RWPE1 (cell line): ENCODE measurements around the gene NEURL2.
A peak's percentile ranks its signal among the peaks of the same experiment; 100 is the strongest.

Experiments used
- CTCF ChIA-PET: fragments of 350-600 bp; sonication (Branson Sonifier 250); formaldehyde crosslinking; extraction: SDS; loops from one replicate; lab custom pipeline; 2021; lab: Yijun Ruan, JAX
- POLR2A ChIA-PET: fragments of 400-600 bp; formaldehyde crosslinking; extraction: SDS; loops from one replicate; lab custom pipeline; 2020; ENCODE audit warnings: antibody characterized with exemption; ENCODE audit not compliant: low non-redundant PET; lab: Yijun Ruan, JAX
- DNase-seq: peaks from one replicate; pipeline ENCODE4 v3.0.0; 2012; ENCODE audit warnings: low spot score
- H3K27ac ChIP-seq: fragments of 450-650 bp; 2 replicates; pipeline ENCODE4 v1.5.1; 2017
- CTCF ChIP-seq: fragments of 450-650 bp; conservative IDR thresholded peaks from 2 replicates; pipeline ENCODE4 v1.5.1; 2017; ENCODE audit warnings: low read depth, mild to moderate bottlenecking

Gene NEURL2

DNA sequence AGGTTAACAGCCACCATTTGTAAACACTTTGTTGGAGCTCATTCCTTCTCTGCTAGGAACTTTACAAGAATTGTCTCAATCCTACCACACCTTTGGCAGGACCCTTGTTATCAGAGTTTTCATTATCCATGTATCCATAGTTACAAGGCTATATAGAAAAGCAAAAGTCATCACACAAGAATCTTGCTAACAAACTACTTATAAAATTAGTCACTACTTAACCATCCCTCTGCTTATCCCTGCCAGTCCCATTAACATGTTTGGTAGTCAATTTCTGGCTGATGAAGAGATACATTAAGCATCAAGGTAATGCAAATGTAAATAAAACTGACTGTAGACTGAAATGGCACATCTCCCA is 23.2 kb downstream of the NEURL2 start:
- DNase-seq, result peak; percentile 89
- CTCF ChIA-PET, result interaction anchor here (0.6 to 0.7 kb wide), 2 partner anchors 53 to 498 kb away, joined by 3 to 7 read pairs; no protein-coding TSS in a partner anchor
- POLR2A ChIA-PET, result interaction anchor here (0.6 kb wide), 1 partner anchor 11 kb away, joined by 3 read pairs; no protein-coding TSS in a partner anchor
- no peak for TF ChIP-seq CTCF
- H3K27ac ChIP-seq, result no peak overlapping the region

DNA sequence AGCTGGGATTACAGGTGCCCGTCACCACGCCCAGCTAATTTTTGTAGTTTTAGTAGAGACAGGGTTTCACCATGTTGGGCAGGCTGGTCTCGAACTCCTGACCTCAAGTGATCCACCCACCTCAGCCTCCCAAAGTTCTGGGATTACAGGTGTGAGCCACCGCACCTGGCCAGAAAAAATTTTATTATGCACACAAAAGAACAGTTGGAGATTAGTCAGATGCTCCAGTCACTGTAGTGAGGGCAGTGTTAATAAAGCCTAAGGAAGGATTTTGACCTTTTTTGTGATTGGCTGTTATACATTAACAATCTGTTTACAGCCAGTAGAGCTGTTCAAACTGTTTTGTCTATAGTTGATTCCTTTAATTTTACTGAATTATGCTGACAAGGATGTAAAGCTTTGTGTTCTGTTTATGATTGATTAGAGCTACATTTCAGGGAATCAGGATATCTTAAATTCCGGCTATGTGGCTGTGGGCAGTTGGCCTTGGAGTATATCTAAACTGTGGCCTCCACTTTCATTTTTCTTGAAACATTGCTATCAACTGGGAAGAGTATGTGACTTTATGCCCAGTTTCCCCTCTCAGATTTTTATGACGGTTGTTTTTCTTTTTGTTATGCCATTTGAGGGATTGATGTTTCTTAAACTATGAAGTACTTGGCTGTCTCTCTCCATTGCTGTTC is 23.7 kb downstream of the NEURL2 start:
- ChIA-PET CTCF (interaction anchor here (0.6 to 0.7 kb wide), 3 partner anchors 25 to 551 kb away, joined by 3 to 7 read pairs (median 3); no protein-coding TSS in a partner anchor), POLR2A (interaction anchor here (0.8 kb wide), 1 partner anchor 9 kb away, joined by 3 read pairs; no protein-coding TSS in a partner anchor)
- peak overlapping the region; percentile 35; the same call in 1 of the 2 replicates for H3K27ac ChIP-seq
- no peak for DNase-seq
- no peak for TF ChIP-seq CTCF

DNA sequence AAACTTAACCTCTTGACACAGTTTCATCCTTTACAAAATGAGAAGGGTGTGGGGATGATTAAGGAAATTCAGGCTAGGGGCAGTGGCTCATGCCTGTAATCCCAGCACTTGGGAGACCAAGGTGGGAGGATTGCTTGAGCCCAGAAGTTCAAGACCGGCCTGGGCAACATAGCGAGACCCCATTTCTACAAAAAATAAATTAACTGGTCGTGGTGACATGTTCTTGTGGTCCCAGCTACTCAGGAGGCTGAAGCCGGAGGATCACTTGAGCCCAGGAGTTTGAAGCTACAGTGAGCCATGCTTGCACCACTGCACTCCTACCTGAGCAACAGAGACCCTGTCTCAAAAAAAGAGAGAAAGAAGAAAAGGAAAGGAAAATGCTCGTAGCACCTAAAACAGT is 24.6 kb downstream of the NEURL2 start:
- no peak overlapping the region for H3K27ac ChIP-seq
- ChIA-PET POLR2A (interaction anchor here (0.8 kb wide), 1 partner anchor 8 kb away, joined by 3 read pairs; no protein-coding TSS in a partner anchor), CTCF (no interaction called here)
- DNase-seq, result no peak
- no peak for TF ChIP-seq CTCF

DNA sequence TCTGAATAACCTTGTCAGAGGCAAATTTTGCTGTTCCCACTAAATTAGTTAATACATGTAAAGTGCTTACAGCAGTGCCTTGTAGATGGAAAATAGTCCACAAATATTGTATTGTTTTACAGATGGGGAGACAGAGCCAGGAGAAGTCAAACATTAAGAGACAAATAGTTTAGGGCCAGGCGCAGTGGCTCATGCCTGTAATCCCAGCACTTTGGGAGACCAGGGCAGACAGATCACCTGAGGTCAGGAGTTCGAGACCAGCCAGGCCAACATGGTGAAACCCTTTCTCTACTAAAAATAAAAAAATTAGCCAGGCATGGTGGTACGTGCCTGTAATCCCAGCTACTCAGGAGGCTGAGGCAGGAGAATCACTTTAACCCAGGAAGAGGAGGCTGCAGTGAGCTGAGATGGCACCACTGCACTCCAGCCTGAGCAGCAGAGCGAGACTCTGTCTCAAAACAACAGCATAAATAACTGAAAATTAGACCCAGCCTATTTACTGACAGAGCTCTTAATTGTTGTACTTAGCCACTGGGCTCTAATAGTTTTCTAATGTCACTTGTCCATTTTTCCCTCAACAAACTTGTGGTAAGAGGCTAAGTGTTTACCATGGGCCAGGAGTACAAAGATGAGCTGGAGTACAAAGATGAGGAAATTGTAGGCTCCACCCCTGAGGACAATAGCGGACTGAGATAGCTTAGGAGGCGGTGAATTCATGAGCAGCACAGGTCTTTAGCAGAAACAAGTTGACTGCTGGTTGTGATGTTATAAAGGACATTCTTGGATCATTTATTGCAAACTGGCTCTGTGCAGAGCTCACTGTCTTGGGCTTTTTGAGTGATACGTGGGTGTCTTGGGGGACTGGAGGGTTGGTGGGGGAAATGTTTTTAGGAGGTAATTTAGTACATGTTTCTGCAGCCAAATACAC is 27.2 kb downstream of the NEURL2 start:
- ChIA-PET CTCF (interaction anchor here (0.5 to 0.7 kb wide), 4 partner anchors 24 to 793 kb away, joined by 3 to 4 read pairs (median 4); partner anchors contain the start of gene SPATA25), POLR2A (no interaction called here)
- no peak overlapping the region for H3K27ac ChIP-seq
- TF ChIP-seq CTCF, result no peak
- DNase-seq, result no peak

DNA sequence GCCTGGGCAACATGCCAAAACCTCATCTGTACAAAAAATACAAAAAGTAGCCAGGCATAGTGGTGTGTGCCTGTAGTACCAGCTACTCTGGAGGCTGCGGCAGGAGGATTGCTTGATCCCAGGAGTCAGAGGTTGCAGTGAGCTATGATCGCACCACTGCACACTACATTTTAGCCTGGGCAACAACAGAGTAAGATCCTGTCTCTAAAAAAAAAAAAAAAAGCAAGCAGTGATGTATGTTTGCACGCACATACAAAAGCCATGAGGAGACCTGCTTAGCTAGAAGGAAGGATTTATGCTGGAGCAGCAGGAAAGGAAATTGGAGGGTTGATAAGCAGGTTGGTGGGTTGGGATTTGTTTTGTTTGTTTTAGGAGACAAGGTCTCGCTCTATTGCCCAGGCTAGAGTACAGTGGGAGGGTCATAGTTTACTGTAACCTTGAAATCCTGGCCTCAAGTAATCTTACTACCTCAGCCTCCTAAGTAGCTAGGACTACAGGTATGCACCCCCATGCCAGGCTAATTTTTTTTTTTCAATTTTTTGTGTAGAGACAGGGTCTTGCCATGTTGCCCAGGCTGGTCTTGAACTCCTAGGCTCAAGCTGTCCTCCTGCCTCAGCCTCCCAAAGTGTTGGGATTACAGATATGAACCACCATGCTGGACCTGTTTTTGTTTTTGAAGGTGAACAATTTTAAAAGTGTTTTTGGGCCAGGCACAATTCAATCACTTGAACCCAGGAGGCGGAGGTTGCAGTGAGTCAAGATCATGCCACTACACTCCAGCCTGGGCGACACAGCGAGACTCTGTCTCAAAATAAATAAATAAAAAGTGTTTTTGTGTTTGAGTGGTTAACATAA is 29.6 kb downstream of the NEURL2 start:
- H3K27ac ChIP-seq, result no peak overlapping the region
- ChIA-PET POLR2A (interaction anchor here (0.6 to 1.1 kb wide), 2 partner anchors 19 to 153 kb away, joined by 3 to 7 read pairs; no protein-coding TSS in a partner anchor), CTCF (interaction anchor here (0.5 kb wide), 1 partner anchor 52 kb away, joined by 4 read pairs; no protein-coding TSS in a partner anchor)
- no peak for TF ChIP-seq CTCF
- no peak for DNase-seq
